Nephron progenitor cell (in vitro differentiated cells): ENCODE measurements around the gene HSD17B12.

Source experiments
- DNase-seq: peaks from one replicate; pipeline ENCODE4 v3.0.0; 2021
- H3K27ac Mint-ChIP-seq: 2 replicates; pipeline ENCODE4 v1.8.0; 2021; ENCODE audit warnings: mild to moderate bottlenecking, moderate library complexity, mixed read lengths
- H3K27me3 Mint-ChIP-seq: 2 replicates; pipeline ENCODE4 v1.8.0; 2021; ENCODE audit warnings: mild to moderate bottlenecking, low read depth, mixed read lengths; ENCODE audit not compliant: poor library complexity
- H3K36me3 Mint-ChIP-seq: 2 replicates; pipeline ENCODE4 v1.8.0; 2021; ENCODE audit warnings: low read depth, mixed read lengths
- H3K4me1 Mint-ChIP-seq: 2 replicates; pipeline ENCODE4 v1.8.0; 2021; ENCODE audit warnings: mixed read lengths
- H3K4me3 Mint-ChIP-seq: 2 replicates; pipeline ENCODE4 v1.8.0; 2021; ENCODE audit warnings: mild to moderate bottlenecking, moderate library complexity, mixed read lengths
- H3K9me3 Mint-ChIP-seq: 2 replicates; pipeline ENCODE4 v1.8.0; 2021; ENCODE audit warnings: mild to moderate bottlenecking, moderate library complexity, mixed read lengths
- TF ChIP-seq, protein P1 (sequence below): fragments of 200-600 bp; sonication (generic); IDR thresholded peaks from 2 replicates; pipeline ENCODE4 v1.5.0; 2021; ENCODE audit warnings: antibody characterized with exemption

HSD17B12 gene

DNA sequence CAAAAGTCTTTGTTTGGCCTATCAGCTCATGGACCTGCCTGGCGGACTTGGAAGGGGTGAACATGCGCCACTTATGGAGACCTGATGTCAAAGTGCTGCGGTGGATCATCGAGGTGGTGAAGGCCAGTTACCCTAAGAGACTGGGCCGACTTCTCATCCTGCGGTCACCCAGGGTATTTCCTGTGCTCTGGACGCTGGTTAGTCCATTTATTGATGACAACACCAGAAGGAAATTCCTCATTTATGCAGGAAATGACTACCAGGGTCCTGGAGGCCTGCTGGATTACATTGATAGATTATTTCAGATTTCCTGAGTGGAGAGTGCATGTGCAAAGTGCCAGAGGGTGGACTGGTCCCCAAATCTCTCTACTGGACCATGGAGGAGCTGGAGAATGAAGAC is 218.0 kb downstream of the HSD17B12 start:
- no peak for DNase-seq
- no peak overlapping the region for H3K27ac Mint-ChIP-seq
- no peaks in the 10 kb centered on the region for H3K4me1 Mint-ChIP-seq
- TF ChIP-seq, protein P1, sequence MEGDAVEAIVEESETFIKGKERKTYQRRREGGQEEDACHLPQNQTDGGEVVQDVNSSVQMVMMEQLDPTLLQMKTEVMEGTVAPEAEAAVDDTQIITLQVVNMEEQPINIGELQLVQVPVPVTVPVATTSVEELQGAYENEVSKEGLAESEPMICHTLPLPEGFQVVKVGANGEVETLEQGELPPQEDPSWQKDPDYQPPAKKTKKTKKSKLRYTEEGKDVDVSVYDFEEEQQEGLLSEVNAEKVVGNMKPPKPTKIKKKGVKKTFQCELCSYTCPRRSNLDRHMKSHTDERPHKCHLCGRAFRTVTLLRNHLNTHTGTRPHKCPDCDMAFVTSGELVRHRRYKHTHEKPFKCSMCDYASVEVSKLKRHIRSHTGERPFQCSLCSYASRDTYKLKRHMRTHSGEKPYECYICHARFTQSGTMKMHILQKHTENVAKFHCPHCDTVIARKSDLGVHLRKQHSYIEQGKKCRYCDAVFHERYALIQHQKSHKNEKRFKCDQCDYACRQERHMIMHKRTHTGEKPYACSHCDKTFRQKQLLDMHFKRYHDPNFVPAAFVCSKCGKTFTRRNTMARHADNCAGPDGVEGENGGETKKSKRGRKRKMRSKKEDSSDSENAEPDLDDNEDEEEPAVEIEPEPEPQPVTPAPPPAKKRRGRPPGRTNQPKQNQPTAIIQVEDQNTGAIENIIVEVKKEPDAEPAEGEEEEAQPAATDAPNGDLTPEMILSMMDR = no peak
- H3K36me3 Mint-ChIP-seq = peaks cover 86% of the 10 kb centered on the region
- no peak overlapping the region for H3K4me3 Mint-ChIP-seq
- H3K9me3 Mint-ChIP-seq = peaks cover 10% of the 10 kb centered on the region
- H3K27me3 Mint-ChIP-seq = no peaks in the 10 kb centered on the region

- Mint-ChIP-seq H3K36me3 (peaks cover 87% of the 10 kb centered on the region), H3K9me3 (peaks cover 10% of the 10 kb centered on the region), H3K4me1 (no peaks in the 10 kb centered on the region), H3K27me3 (no peaks in the 10 kb centered on the region), H3K27ac (no peak overlapping the region), H3K4me3 (no peak overlapping the region)
- TF ChIP-seq, protein P1 = no peak
- no peak for DNase-seq
Measured at GRCh38 chr11:43899094-43899493, 218.6 kb downstream of the HSD17B12 start.

- TF ChIP-seq, protein P1 = no peak
- Mint-ChIP-seq H3K27ac (no peak overlapping the region), H3K9me3 (peaks cover 10% of the 10 kb centered on the region), H3K36me3 (peaks cover 74% of the 10 kb centered on the region), H3K4me1 (peaks cover 17% of the 10 kb centered on the region), H3K4me3 (no peak overlapping the region), H3K27me3 (no peaks in the 10 kb centered on the region)
- no peak for DNase-seq
Measured at GRCh38 chr11:43901551-43901950, 221.0 kb downstream of the HSD17B12 start.

GRCh38 chr11:43903078-43903477 is 222.5 kb downstream of the HSD17B12 start:
- Mint-ChIP-seq H3K4me3 (no peak overlapping the region), H3K27ac (no peak overlapping the region), H3K4me1 (peaks cover 25% of the 10 kb centered on the region), H3K36me3 (peaks cover 70% of the 10 kb centered on the region), H3K9me3 (peaks cover 8% of the 10 kb centered on the region), H3K27me3 (peaks cover 2% of the 10 kb centered on the region)
- DNase-seq = no peak
- TF ChIP-seq, protein P1 = no peak

GRCh38 chr11:43903969-43904368 is 223.4 kb downstream of the HSD17B12 start:
- TF ChIP-seq, protein P1 = no peak

DNA sequence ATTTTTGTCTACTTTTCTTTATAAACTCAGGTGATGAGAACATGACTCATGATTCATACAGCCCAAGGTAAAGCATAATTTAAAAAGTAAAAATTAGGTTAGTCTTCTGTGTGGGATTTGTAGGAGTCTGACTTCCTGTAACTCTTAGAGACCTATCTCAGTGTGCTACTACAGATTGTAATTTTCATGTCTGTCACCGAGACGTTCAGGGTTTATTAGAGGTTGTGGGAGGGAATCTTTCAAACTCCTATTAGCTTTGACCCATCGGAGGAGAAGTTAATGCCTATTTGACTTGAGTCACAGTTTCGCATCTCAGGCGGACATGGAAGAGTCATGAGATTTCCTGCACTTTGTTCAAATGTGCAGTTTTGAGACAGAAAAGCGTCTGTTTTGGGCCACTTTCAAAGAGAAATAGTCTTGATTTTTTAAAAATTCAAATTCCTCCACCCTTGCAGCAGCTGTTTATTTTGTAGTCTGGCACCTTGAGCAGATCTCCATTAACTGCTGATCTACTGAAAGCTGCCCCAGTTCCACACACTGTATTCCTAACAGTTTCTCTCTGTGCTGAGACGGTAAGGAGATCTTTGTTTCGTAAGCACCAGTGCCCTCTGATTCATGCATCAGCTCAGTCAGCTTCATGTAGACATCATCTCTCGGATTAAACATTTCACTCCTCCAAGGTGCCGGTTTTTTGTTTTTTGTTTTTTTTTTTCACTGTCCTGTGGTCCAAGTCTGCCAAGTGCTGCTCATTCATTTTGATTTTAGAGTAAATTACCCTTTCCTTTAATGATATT is 224.4 kb downstream of the HSD17B12 start:
- TF ChIP-seq, protein P1 = no peak
- Mint-ChIP-seq H3K36me3 (peaks cover 57% of the 10 kb centered on the region), H3K4me3 (no peak overlapping the region), H3K9me3 (no peaks in the 10 kb centered on the region), H3K4me1 (peaks cover 25% of the 10 kb centered on the region), H3K27me3 (peaks cover 2% of the 10 kb centered on the region), H3K27ac (peak overlapping the region; percentile 70)
- no peak for DNase-seq

More at GRCh38 chr11:43903969-43904368, 223.4 kb downstream of the HSD17B12 start:
- H3K9me3 Mint-ChIP-seq = peaks cover 5% of the 10 kb centered on the region
- H3K27ac Mint-ChIP-seq = no peak overlapping the region
- H3K27me3 Mint-ChIP-seq = peaks cover 2% of the 10 kb centered on the region
- DNase-seq = no peak
- H3K4me1 Mint-ChIP-seq = peaks cover 25% of the 10 kb centered on the region
- no peak overlapping the region for H3K4me3 Mint-ChIP-seq
- H3K36me3 Mint-ChIP-seq = peaks cover 61% of the 10 kb centered on the region
